GM18873 (cell line): ENCODE results near the gene CLMN.
"Not testable (repeated sequence)": the region's sequence is repeated elsewhere in the genome, so short reads cannot be mapped to it uniquely, and the experiment has no call there.

ENCODE experiments used
- ATAC-seq: cut with Tn5 transposase; IDR thresholded peaks from one replicate; pipeline ENCODE4 v1.9.1; 2021; ENCODE audit warnings: mild to moderate bottlenecking, moderate library complexity, moderate number of reproducible peaks; ENCODE audit not compliant: unreplicated experiment, low FRiP score

The CLMN gene

DNA sequence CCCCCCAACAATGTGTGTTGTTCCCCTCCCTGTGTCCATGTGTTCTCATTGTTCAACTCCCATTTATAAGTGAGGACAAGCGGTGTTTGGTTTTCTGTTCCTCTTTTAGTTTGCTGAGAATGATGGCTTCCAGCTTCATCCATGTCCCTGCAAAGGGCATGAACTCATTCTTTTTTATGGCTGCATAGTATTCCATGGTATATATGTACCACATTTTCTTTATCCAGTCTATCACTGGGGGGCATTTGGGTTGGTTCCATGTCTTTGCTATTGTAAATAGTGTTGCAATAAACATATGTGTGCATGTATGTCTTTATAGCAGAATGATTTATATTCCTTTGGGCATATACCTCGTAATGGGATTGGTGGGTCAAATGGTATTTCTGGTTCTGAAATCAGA, 118.0 kb downstream of the CLMN start:
- ATAC-seq: not testable (repeated sequence)

DNA sequence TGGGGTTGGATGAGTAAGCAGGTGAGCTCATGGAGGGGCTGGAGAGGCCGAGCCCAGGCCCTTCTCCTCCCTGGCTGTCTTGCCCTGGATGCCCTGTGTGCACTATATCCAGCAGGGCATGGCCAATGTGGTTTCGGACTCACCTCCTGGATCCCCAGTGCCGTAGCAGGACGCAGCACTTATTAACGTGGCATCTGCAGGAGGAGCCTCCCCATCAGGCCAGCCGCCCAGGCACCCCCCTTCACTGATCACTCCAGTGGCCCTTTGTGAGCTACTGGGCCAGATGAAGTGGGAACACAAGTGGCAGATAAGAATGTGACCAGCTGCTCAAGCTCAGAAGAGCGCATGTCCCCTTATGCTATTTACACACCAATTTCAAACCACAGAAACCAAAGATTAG, 119.3 kb downstream of the CLMN start:
- no peak for ATAC-seq

DNA sequence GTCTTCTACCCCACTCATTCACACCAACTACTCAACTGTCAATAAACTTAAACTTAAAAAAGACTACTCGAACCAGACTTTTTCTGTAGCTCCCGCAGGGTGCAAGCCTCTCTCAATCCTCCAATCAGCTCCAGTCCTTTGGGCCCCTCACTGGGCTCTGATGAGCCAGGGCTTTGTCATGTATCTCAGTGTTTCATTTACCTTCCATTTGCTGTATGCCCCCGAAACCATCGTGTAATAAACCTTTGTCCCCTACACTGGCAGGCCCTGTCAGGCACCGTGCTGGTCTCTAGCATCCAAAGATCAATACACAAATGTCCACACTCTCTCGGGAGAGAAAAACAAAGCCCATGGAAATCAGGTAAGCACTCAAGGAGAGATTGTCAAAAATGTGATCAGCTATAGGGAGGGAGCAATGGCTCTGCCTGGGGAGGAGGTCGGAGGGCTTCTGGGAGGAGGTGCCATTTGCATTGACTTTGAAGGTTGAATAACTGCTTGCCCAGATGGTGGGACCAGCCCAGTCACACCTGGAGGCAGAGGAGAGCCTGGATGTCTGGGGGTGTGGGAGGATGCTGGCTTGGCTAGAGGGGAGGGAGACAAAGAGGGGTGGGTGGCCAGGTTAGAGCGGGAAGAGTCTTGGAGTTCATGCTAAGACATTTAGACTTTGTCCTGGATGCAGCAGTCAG, 120.3 kb downstream of the CLMN start:
- ATAC-seq: no peak

DNA sequence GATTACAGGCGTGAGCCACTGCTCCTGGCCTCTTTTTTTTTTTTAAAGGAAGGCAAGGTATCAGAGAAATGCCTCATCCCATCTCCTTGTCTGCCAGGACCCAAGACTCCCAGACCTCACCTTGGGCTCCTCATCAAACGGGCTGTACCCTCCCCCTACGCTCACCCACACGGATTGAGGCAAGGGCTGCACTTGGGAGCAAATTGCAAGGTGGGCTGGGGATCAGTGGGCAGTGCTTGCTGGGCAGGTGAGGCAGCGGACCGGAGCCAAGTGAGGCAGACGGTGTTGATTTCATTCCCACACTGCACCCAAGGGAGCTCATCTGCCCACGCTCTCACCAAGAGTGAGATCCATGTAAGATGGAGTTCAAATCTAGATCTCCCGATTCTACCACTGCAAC, 121.4 kb downstream of the CLMN start:
- no peak for ATAC-seq

DNA sequence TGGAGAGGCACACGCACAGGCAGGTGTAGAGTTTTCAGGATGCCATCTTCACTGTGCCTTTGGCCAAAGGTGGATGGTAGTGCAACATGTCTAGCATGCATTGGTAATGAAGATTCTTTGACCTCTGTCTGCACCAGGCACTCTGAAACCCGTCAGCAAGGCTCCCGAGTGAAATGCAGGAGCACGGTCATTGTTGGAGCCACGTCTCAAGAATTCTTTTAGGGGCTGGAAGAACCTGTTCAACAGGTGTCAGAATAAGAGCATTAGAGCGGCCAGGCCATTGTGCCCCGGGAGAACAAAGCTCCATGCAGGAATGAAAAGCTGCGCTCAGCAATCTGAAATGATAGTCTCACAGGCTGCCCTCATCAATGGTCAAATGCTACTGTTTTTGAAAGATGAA, 122.2 kb downstream of the CLMN start:
- ATAC-seq: no peak

DNA sequence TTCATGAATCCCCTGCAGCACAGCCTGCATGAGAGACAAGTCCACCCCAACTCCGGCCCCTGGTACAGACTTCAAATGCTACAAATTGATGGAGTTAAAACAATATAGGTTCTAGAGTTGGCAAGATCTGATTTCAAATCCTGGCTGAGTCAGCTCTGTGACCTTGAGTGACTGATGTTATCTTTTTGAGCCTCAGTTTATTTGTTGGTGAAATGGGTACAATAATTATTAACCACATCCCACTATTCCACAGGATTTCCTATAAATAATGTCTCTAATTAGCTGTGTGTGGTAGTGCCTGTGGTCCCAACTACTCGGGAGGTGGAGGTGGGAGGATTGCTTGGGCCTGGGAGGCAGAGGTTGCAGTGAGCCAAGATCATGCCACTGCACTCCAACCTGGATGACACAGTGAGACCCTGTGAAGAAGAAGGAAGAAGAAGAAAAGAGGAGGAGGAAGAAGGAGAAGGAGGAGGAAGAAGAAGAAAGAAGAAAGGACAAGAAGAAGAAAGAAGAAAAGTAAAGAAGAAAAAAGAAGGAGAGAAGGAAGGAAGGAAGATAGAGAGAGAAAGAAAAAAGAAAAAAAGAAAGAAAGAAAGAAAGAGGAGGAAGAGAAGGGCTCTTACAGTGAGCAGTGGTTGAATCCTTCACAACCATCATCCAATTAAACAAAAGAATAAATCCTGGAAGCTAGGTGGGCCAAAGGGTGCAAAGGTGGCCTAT, 122.7 kb downstream of the CLMN start:
- no peak for ATAC-seq

DNA sequence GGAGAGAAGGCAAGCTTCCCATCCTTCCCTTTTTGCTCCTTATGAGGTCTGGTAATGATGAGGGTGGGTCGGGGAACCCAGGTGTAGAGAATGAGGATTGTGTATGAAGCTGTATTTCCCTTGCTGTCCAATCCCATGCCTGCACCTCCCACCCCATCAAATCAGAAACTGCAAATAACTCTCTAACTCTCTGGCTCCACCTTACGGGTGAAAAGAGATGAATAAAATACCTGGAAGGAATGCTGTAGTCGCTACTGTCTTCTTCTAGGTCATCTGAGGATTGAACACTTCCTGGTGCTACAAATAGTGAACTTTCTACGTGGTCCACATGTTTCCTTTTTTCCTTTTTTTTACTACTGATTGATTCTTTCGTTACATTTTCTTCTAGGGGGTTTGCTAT, 123.4 kb downstream of the CLMN start:
- no peak for ATAC-seq

DNA sequence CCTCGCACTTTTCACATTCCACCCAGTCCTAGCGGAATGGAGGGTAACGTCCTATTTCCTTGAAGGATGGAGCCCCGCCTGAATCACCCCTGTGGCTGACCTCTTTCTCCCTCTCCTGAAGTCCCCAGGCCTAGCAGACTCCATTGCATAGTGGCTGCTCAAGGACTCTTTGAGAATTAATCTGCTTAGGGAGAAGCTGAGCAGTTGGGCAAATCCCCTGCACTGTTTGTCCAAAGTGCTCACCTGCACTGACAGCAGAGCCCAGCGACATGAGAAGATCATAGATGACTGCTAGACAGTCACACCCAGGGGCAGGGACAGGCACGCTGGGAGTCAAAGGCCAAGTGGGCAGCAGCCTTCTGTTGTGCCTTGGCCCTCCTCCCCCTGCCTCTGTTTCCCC, 124.7 kb downstream of the CLMN start:
- no peak for ATAC-seq

DNA sequence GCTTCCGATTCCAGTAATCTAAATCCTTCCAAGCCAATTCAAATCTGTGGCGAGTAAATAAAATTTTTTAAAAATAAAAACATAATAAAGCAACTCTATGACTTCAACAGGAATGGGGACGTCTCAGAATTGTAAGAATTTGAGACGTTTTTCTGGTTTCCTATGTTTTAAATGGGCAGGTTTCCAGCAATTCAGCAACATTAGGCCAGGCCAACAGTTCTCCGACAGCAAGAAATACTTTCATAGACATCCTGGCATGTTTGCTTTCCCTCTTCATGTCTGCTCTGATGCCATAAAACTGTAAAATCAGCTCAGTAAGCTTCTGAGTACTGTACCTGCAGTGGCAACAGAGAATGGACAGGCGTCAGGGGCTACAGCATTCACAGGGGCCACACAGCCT, 126.6 kb downstream of the CLMN start:
- ATAC-seq: no peak

DNA sequence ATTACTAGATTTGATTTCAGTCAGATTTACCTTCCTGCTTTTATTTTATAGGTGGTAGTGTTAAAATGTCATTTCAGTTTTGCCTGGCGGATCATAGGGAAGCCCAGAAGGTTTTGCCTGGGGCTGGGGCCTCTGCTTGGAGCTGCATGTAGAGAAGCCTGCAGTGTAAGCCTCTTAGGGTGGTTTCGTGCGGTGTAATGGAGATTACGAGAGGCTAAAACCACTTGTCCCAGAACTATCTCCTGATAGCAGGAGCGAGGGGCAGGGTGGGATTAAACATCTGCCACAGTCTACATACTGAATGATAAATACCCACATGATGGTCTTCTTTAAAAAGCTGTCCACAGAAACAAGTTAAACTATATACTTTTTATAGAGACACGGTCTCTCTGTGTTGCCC, 127.4 kb downstream of the CLMN start:
- ATAC-seq: no peak

DNA sequence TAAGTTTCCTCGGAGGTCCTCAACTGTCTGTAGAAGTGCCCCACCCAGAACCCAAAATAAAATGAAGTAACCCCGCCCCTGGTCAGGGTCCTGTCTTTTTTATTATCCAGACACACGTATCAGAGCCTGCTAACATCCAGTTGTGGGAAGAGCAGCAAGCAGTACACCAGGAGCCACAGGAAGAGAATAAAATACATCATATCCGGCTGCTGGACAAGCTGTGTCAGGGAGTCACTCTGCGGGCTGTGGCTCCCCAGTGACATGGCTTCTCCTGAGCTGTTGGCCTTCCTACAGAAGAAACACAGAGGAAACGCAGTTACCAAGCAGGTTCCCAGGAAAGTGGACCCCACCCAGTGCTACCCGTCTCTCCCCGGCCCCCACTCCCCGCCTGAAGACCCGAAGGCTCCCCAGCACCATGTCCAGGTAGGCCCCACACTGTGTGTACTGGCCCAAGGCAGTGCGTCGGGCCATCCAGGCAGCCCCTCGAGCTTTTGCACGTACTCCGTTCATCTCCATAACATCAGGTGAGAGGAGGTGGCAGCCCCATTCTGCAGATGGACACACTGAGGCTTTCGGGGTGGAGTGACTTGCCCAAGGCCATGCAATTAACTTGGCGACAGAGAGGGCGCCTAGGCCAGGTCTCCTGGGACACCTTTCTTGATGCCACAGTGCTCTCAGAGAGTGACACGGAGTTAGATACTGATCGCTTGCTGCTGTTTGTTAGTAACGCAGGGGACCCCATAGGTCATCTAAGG, 128.1 kb downstream of the CLMN start:
- no peak for ATAC-seq

DNA sequence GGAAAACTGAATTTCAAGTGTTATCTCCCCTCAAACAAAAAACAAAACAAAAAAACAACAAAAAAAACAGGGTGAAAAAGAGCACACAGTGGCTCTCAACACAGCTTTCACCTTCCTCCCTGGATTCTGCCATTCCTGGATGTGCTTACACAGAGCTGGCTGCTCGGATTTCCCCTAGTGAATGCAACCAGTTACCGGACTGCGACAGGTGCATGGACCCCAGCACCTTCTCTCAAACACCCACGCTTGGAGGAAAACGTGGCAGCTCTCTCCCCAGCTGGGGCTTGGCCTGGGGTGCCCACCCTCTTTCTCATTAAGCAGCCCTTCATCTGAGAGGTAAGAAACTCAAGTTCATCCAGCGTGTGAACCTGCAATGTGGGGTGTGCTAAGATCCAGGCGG, 128.9 kb downstream of the CLMN start:
- ATAC-seq: no peak

DNA sequence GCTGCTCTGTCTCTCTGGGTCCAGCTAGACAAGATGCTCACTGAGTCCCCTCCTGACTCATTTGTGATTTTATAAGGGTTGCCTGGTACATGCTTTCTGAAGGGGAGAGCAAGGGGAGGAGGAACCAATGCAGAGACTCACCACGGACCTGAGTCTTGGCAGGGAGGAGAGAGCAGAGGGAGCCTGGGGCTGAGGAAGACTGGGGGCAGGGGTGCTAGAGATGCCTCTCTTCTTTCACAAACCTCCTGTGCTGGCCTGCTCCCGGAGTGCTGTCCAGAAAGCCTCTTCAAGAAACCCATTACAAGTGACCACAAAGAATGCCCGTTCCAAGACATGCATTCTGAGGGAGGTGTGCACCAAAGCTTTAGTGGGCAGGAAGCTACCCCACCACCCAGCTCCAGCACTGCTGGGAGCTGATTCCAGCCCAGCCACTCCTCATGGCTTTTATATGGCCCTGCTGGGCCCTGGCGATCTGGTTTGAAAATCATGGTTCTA, 129.3 kb downstream of the CLMN start:
- ATAC-seq: no peak

DNA sequence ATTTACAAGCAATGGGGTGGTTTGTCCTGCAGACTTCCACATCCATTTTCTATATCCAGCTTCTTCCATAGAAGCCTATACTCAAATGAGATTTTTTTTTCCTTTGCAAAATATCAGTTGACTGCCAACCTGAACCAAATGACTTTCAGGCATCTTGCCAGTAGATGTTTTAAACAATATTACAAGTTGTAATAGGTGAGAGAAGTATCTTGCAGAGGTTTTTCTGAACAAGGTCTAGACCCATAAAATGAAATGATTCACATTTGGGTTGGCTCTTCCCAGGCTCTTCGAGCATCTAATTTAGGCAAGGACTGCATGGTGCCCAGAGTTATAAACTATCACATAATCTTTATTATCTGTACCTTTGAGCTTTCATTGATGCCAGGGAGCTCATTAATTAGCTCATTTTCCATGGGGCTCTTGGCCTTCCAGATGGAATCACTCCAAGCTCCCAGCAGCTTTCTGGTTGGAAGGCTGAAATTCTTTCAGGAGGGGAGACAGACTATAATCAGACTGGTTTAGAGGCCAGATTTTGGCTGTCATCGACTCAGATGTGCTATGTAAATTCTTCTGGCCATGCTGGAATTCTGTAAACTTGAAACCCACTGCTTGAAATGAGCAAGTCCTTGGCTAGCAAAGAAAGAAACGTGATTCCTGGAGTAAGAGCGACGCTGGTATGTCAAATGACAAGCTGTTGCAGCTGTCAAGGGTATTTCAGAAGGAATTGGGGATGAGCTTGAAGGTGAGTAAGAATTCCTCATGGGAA, 130.2 kb downstream of the CLMN start:
- ATAC-seq: no peak

DNA sequence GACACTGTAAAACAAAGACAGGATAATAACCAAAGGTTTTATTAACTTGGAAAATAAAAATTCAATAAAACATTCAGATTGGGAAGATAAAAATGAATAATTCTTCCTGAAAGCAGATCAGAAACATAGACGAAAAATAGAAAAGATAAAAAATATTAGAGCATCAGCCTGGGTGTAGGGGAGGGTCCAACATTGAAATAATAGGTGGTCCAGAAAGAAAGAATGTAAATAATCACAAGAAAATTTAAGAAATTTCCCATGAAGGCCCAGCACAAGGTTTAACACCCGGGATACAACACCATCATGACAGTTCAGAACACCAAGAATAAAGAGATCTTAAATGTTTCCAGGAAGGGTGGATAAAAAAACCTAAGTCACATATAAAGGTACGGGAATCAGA, 131.3 kb downstream of the CLMN start:
- no peak for ATAC-seq

DNA sequence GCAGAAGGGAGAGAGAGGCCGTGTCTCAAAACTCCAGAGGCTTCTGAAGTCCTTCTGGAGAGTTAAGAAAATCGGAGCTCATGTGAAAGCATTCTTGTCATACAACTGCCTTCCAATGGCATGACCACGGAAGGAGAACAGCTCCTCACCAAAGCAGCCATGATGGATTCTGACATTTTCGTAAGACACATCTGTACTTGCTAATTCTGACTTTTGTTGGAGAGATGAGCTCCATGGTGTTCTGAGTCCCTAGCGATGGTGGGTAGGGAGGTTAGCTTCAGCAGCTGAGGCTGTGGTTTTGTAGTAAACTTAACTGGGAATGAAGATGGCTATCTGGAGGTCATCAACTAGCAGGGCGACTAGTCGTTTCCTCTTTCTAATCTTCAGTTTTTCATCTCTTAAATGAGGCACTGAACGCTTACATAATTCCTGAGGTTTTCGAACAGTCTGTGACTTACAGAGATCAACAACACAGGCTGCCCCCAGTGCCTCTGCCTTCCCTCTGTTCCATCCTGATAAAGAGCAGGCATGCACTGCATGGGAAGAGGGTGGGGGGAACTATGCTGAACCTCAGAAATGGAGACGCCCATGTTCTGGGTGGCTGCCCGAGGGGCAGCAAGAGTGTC, 133.8 kb downstream of the CLMN start:
- no peak for ATAC-seq

DNA sequence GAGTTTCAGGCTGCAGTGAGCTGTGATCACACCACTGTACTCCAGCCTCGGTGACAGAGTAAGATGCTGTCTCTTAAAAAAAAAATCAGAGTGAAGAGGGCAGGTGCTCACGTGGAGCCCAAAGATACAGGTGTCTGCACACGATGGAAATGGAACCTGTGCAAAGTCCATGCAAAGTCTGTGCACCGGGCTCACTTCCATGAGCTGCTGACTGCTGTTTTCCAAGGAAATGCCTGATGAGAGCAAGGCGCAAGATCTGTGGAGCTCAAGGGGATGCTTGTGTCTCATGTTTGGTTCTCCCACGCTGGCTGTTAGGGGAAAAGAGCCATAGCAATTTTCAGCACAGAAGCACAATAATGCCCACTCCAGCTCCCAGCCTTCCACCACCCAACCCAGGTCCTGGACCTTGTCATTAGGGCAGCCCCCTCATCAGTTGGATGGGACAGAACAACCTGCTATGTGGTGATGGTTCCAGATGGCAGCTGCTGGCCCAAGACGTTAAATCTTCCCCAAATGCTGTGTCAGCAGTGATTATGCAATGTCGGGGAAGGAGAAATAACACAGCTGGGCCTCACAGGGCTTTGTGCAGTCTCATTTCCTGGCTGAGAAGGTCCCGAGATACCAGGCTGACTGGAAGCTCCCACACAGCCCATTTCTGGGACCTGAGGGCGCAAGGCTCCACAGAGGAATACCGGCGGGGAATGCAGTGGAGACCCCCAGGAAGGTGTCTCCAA, 134.5 kb downstream of the CLMN start:
- ATAC-seq: no peak

DNA sequence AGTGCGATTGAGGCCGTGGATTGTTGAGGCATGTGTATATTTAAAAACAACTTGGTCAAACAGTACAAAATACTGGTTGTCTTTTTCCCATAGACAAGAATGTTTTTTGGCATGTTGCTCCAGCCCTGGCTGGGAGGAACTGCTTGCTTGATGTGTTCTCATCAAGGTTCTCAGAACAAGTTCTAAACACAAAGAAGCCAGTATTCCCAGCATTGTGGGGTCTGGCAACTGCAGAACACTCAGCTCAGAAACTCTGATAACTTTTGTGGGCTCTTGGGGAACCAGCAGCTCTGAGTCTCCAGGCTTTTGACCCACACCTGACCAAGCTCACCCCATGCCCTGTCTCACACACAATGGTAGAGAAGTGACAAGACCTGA, 135.3 kb downstream of the CLMN start:
- ATAC-seq: no peak

DNA sequence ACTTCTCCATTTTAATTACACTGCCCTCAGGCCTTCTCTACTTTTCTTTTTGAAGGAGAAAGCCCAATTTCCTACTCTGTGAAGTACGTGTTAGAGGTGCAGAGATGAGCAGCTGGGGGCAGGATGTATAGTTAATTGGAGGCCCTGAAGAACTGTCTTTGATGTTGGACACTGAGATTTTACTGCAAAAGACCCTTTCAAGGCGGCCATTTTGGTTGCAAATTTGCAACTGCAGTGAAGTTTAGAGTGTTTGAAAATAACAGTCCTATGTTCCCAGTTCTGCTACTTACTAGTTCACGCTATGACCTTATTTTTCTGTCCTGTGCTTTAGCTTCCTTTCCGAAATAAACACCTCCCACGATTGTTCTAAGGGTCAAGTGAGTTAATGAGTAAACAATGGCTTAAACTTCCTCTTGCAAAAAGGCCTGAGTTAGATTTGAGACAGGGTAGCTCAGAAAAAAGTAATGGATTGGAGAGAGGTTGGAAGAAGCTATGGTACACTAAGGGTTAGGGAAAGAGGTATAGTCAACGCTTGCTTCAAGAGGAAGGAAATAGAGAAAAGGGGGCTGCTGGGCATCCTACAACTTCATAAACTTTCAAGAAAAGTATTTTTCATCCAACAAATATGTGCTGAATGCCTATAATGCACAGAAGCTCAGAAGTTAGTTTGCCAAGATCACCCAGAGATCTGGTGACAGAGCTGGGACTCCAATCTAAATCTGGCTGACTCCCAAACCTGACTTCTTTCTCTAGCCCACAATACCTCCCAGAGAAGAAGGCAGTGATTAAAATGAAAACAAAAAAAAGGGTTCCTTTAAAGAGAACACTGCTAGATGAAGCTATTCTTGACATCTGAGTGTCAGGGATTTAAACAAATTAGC, 135.9 kb downstream of the CLMN start:
- no peak for ATAC-seq
